ENCODE measurements around the gene EML3.

GRCh38 chr11:62610814-62611704, 1.5 kb downstream of the EML3 start:
- TF ChIP-seq EP300 (IDR thresholded peaks at IDR 0.05): no peak
- TF ChIP-seq, protein P1, sequence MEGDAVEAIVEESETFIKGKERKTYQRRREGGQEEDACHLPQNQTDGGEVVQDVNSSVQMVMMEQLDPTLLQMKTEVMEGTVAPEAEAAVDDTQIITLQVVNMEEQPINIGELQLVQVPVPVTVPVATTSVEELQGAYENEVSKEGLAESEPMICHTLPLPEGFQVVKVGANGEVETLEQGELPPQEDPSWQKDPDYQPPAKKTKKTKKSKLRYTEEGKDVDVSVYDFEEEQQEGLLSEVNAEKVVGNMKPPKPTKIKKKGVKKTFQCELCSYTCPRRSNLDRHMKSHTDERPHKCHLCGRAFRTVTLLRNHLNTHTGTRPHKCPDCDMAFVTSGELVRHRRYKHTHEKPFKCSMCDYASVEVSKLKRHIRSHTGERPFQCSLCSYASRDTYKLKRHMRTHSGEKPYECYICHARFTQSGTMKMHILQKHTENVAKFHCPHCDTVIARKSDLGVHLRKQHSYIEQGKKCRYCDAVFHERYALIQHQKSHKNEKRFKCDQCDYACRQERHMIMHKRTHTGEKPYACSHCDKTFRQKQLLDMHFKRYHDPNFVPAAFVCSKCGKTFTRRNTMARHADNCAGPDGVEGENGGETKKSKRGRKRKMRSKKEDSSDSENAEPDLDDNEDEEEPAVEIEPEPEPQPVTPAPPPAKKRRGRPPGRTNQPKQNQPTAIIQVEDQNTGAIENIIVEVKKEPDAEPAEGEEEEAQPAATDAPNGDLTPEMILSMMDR (IDR thresholded peaks at IDR 0.05): no peak
- TF ChIP-seq POLR2A (IDR thresholded peaks at IDR 0.05): no peak

Data from ovary (tissue), 3 donors.